NCI-H1436 (cell line): ENCODE results near the gene MYL3.

ENCODE experiments used
- DNase-seq: peaks from one replicate; lab custom pipeline; 2025; lab: John Stamatoyannopoulos, UW

MYL3 gene

GRCh38 chr3:46899151-46900006, 36.1 kb upstream of the MYL3 start:
- no peak for DNase-seq

- no peak for DNase-seq
Observed at GRCh38 chr3:46898321-46899150, 35.3 kb upstream of the MYL3 start.

GRCh38 chr3:46897829-46898320, 34.6 kb upstream of the MYL3 start:
- no peak for DNase-seq

- DNase-seq: no peak
Observed at GRCh38 chr3:46897031-46897430, 33.8 kb upstream of the MYL3 start.

- DNase-seq: no peak
Observed at GRCh38 chr3:46896386-46896785, 33.1 kb upstream of the MYL3 start.

GRCh38 chr3:46895761-46896160, 32.5 kb upstream of the MYL3 start:
- DNase-seq: no peak

- no peak for DNase-seq
Observed at GRCh38 chr3:46895204-46895660, 32.0 kb upstream of the MYL3 start.

- DNase-seq: no peak
Observed at GRCh38 chr3:46894256-46894655, 31.0 kb upstream of the MYL3 start.

- DNase-seq: no peak
Observed at GRCh38 chr3:46893763-46894162, 30.5 kb upstream of the MYL3 start.

GRCh38 chr3:46893146-46893748, 30.0 kb upstream of the MYL3 start:
- DNase-seq: no peak

GRCh38 chr3:46892285-46893145, 29.3 kb upstream of the MYL3 start:
- DNase-seq: no peak

- no peak for DNase-seq
Observed at GRCh38 chr3:46891132-46891531, 27.9 kb upstream of the MYL3 start.

- no peak for DNase-seq
Observed at GRCh38 chr3:46890132-46890531, 26.9 kb upstream of the MYL3 start.

- no peak for DNase-seq
Observed at GRCh38 chr3:46889381-46890110, 26.3 kb upstream of the MYL3 start.

- no peak for DNase-seq
Observed at GRCh38 chr3:46888705-46889104, 25.5 kb upstream of the MYL3 start.

GRCh38 chr3:46887980-46888494, 24.8 kb upstream of the MYL3 start:
- no peak for DNase-seq

- no peak for DNase-seq
Observed at GRCh38 chr3:46885612-46886011, 22.4 kb upstream of the MYL3 start.

- DNase-seq: no peak
Observed at GRCh38 chr3:46884929-46885328, 21.7 kb upstream of the MYL3 start.

GRCh38 chr3:46884427-46884826, 21.2 kb upstream of the MYL3 start:
- no peak for DNase-seq

- no peak for DNase-seq
Observed at GRCh38 chr3:46883830-46884185, 20.6 kb upstream of the MYL3 start.
